ENCODE measurements around the gene TNIK. TPM values are rescaled to one million over a fixed set of nuclear protein-coding genes. Genes with fewer than 3 reads are reported as not detected.
"Not testable (repeated sequence)": the region's sequence is repeated elsewhere in the genome, so short reads cannot be mapped to it uniquely, and the experiment has no call there.

The TNIK gene
- total RNA-seq, 4 donors from 2014 or later: 32.9 to 41.7 (median 38.0) TPM

GRCh38 chr3:171123915-171124314 is 336.3 kb downstream of the TNIK start:
- no peak overlapping the region for H3K27ac ChIP-seq
- H3K9me3 ChIP-seq: no peaks in the 10 kb centered on the region
- H3K4me3 ChIP-seq: no peak overlapping the region
- TF ChIP-seq EP300 (IDR thresholded peaks at IDR 0.05) (no peak), POLR2AphosphoS5 (IDR thresholded peaks at IDR 0.05) (no peak), CTCF (IDR thresholded peaks at IDR 0.05) (no peak), POLR2A (IDR thresholded peaks at IDR 0.05) (no peak)
- H3K4me1 ChIP-seq: no peaks in the 10 kb centered on the region
- no peak for ATAC-seq
- H3K36me3 ChIP-seq: peaks cover 0 to 70% of the 10 kb centered on the region in 2 donors
- H3K27me3 ChIP-seq: no peaks in the 10 kb centered on the region

- 82 to 90% methylated on average over 2 of the region's 2 CpGs for WGBS, 2 donors (ENCODE audit: low coverage in 1 of 2)
- TF ChIP-seq POLR2A (IDR thresholded peaks at IDR 0.05) (no peak), EP300 (IDR thresholded peaks at IDR 0.05) (no peak), POLR2AphosphoS5 (IDR thresholded peaks at IDR 0.05) (no peak), CTCF (IDR thresholded peaks at IDR 0.05) (no peak)
Observed at GRCh38 chr3:171122861-171123260, 337.3 kb downstream of the TNIK start.

GRCh38 chr3:171122240-171122639 is 338.0 kb downstream of the TNIK start:
- 40 to 59% methylated on average over 1 to 3 of the region's 3 CpGs for WGBS, 2 donors (ENCODE audit: low coverage in 1 of 2)
- TF ChIP-seq POLR2AphosphoS5 (IDR thresholded peaks at IDR 0.05) (no peak), CTCF (IDR thresholded peaks at IDR 0.05) (no peak), EP300 (IDR thresholded peaks at IDR 0.05) (no peak), POLR2A (IDR thresholded peaks at IDR 0.05) (no peak)
- H3K27ac ChIP-seq: no peak overlapping the region

More at GRCh38 chr3:171122861-171123260, 337.3 kb downstream of the TNIK start:
- no peak overlapping the region for H3K27ac ChIP-seq
- H3K4me3 ChIP-seq: no peak overlapping the region
- no peaks in the 10 kb centered on the region for H3K4me1 ChIP-seq
- H3K27me3 ChIP-seq: no peaks in the 10 kb centered on the region
- H3K9me3 ChIP-seq: no peaks in the 10 kb centered on the region
- no peak for ATAC-seq
- H3K36me3 ChIP-seq: peaks cover 0 to 62% of the 10 kb centered on the region in 2 donors

GRCh38 chr3:171121801-171122200 is 338.4 kb downstream of the TNIK start:
- no peak for TF ChIP-seq POLR2A (IDR thresholded peaks at IDR 0.05)
- TF ChIP-seq POLR2AphosphoS5 (IDR thresholded peaks at IDR 0.05): no peak
- TF ChIP-seq CTCF (IDR thresholded peaks at IDR 0.05): no peak
- TF ChIP-seq EP300 (IDR thresholded peaks at IDR 0.05): no peak
- Histone ChIP-seq H3K9me3 (no peaks in the 10 kb centered on the region), H3K36me3 (peaks cover 0 to 61% of the 10 kb centered on the region in 2 donors), H3K4me3 (no peak overlapping the region), H3K27me3 (no peaks in the 10 kb centered on the region), H3K27ac (no peak overlapping the region), H3K4me1 (peaks cover 0 to 3% (median 0%) of the 10 kb centered on the region in 3 donors)
- ATAC-seq: no peak

More at GRCh38 chr3:171122240-171122639, 338.0 kb downstream of the TNIK start:
- no peaks in the 10 kb centered on the region for H3K27me3 ChIP-seq
- no peaks in the 10 kb centered on the region for H3K9me3 ChIP-seq
- no peak overlapping the region for H3K4me3 ChIP-seq
- peaks cover 0 to 62% of the 10 kb centered on the region in 2 donors for H3K36me3 ChIP-seq
- ATAC-seq: no peak
- no peaks in the 10 kb centered on the region for H3K4me1 ChIP-seq

- Histone ChIP-seq H3K36me3 (peaks cover 0 to 47% of the 10 kb centered on the region in 2 donors), H3K4me1 (peaks cover 0 to 17% (median 0%) of the 10 kb centered on the region in 3 donors)
- not testable (repeated sequence) for H3K4me3 ChIP-seq, H3K9me3 ChIP-seq, H3K27me3 ChIP-seq, ATAC-seq, H3K27ac ChIP-seq
- WGBS, 2 donors (ENCODE audit: low coverage in 1 of 2): 94% methylated on average over 3 of the region's 3 CpGs; no CpG with 5 or more reads in 1 of the 2 donors
Observed at GRCh38 chr3:171119402-171119801, 340.8 kb downstream of the TNIK start.

GRCh38 chr3:171118993-171119392 is 341.2 kb downstream of the TNIK start:
- H3K4me1 ChIP-seq: peaks cover 0 to 17% (median 0%) of the 10 kb centered on the region in 3 donors
- 87 to 88% methylated on average over 2 to 3 of the region's 3 CpGs for WGBS, 2 donors (ENCODE audit: low coverage in 1 of 2)
- H3K4me3 ChIP-seq, H3K27me3 ChIP-seq, ATAC-seq, H3K27ac ChIP-seq, H3K9me3 ChIP-seq: not testable (repeated sequence)
- peaks cover 0 to 45% of the 10 kb centered on the region in 2 donors for H3K36me3 ChIP-seq

All from gastroesophageal sphincter (tissue), 4 donors.